GM23248 (cell line): Measurements from ENCODE around the gene GLG1.

Experiments used
- EZH2 ChIP-seq: fragments of 200-600 bp; sonication (generic); IDR thresholded peaks from 2 replicates; pipeline ENCODE4 v1.6.1; 2018; ENCODE audit warnings: antibody characterized with exemption, mild to moderate bottlenecking; ENCODE audit not compliant: insufficient read depth, poor library complexity, severe bottlenecking
- EZH2phosphoT487 ChIP-seq: fragments of 200-600 bp; sonication (generic); IDR thresholded peaks from 2 replicates; pipeline ENCODE4 v1.6.1; 2018; ENCODE audit warnings: antibody characterized with exemption, moderate library complexity, mild to moderate bottlenecking, low read depth; ENCODE audit not compliant: insufficient read depth

GRCh38 chr16:74580833-74581232, 26.1 kb downstream of the GLG1 start:
- TF ChIP-seq EZH2phosphoT487 (no peak), EZH2 (no peak)
